NCI-H146 (cell line): Measurements from ENCODE around the gene FOXL3.
"Not testable (repeated sequence)": the region's sequence is repeated elsewhere in the genome, so short reads cannot be mapped to it uniquely, and the experiment has no call there.

ENCODE experiments used
- DNase-seq: peaks from one replicate; lab custom pipeline; 2025; lab: John Stamatoyannopoulos, UW

Gene FOXL3

DNA sequence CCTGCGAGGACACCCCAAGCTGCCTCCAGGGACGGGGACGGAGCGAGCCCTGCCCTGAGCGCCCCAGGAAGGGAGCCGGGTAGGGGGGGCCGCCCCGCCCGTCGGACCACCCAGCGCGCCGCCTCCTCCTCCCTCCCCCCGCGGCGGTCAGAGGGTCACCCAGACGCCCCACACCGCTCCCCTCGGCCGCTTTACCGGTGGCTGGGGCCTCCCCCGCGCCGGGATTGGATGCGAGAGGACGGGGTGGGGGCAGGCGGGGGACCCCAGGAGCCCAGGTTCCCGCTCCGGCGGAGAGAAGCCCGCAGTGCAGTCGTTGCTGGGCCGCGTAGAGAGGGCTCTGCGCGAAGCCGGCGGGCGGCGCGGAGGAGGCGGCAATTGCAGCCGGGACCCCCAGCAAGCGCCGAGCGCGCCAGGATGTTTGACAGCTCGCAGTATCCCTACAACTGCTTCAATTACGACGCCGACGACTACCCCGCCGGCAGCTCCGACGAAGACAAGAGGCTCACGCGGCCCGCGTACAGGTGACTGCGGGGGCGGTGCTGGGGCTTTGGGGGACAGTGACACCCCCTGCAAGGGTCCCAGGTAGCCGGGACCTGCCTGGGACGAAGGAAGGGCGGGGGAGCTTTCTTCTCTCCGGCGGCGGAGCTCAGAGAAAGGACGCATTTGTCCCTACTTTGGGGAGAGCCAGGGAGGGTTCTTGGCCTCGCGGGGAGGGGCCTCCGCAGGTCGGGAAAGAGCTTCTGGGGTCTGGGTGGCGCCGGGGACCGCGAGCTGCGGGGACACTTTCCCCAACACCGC, at the start of gene FOXL3:
FOXL3 (plus strand) TSS at position 415 of the 798 bp plus-strand sequence; CDS start at position 415, 0 bp downstream.
- DNase-seq = no peak

DNA sequence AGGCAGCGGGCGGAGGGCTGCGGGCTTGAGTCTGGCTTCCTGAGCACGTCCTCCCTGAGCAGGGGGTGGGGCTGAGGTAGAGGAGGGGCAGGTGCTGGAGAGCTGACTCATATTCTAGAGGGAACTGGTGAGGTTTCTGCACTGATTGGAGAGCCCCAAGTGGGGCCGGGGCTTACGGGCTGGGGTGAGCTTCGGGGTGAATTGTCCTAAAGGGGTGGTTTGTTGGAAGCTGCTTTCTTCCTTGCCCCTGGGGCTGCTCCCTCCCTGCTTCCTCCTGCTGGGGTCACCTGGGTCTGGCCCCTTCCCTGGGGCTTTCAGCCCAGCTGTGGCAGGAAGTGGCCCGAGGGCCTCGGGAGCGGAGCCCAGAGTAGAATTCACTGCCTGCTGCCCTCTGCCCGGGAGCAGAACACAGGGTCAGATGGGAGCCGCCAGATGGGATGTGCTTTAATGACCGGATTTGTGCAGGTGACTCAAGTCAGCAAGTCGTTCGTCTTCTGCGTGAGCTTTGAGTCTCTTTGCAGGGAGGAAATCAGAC, 49.0 kb upstream of the FOXL3 start:
- DNase-seq = no peak

DNA sequence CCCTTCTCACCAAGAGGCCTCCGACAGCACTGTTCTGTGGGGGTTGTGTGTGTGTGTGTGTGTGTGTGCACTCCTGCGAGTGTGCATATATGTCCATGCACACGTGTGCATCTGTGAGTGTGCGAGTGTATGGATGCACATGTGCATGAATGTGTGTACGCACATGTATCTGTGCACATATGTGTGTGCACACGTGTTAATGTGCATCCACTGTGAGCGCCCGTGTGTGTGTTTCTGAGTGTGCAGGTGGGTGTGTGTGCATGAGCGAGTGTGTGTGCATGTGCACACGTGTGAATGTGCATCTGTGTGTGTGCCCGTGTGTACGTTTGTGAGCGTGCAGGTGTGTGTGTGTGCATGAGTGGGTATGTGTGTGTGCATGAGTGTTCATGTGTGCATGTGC, 48.5 kb upstream of the FOXL3 start:
- no peak for DNase-seq

DNA sequence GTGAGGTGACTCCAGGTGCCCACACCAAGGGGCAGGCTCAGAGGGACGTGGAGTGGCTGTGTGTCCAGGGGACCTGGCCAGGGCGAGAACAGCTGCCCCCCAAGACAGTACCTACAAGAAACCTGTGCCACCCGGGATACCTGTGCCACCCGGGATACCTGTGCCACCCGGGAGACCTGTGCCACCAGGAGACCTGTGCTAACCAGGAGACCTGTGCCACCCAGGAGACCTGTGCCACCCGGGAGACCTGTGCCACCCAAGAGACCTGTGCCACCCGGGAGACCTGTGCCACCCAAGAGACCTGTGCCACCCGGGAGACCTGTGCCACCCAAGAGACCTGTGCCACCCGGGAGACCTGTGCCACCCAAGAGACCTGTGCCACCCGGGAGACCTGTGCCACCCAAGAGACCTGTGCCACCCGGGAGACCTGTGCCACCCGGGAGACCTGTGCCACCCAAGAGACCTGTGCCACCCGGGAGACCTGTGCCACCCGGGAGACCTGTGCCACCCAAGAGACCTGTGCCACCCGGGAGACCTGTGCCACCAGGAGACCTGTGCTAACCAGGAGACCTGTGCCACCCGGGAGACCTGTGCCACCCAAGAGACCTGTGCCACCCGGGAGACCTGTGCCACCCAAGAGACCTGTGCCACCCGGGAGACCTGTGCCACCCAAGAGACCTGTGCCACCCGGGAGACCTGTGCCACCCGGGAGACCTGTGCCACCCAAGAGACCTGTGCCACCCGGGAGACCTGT, 47.0 kb upstream of the FOXL3 start:
- not testable (repeated sequence) for DNase-seq

DNA sequence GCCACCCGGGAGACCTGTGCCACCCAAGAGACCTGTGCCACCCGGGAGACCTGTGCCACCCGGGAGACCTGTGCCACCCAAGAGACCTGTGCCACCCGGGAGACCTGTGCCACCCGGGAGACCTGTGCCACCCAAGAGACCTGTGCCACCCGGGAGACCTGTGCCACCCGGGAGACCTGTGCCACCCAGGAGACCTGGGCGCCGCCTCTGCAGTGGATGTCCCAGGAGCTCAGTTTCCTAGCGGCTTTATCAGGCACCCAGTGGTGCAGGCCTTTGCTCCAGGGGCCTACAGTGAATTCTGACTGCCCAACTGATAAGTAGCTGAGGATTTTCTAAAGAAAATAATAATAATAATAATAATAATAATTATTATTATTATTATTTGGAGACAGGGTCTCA, 46.4 kb upstream of the FOXL3 start:
- not testable (repeated sequence) for DNase-seq

DNA sequence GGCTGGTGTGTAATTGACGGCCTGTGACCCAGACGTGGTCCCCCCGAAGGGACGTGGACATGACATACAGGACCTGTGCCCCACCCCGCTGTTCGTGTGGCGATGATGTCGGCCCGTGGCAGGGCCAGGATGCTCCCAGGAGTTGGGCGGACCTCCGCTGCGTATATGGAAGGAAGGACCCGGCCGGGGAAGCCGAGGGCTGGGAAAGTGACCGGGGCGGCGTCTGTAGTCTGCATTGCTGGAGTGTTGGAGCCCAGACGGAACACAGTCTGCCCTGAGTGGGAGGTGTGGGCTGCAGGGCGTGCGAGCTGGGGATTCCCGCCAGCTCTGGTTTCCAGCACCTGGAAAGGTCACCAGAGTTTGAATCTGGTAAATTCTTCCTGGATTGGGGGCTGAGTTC, 45.0 kb upstream of the FOXL3 start:
- DNase-seq = no peak

DNA sequence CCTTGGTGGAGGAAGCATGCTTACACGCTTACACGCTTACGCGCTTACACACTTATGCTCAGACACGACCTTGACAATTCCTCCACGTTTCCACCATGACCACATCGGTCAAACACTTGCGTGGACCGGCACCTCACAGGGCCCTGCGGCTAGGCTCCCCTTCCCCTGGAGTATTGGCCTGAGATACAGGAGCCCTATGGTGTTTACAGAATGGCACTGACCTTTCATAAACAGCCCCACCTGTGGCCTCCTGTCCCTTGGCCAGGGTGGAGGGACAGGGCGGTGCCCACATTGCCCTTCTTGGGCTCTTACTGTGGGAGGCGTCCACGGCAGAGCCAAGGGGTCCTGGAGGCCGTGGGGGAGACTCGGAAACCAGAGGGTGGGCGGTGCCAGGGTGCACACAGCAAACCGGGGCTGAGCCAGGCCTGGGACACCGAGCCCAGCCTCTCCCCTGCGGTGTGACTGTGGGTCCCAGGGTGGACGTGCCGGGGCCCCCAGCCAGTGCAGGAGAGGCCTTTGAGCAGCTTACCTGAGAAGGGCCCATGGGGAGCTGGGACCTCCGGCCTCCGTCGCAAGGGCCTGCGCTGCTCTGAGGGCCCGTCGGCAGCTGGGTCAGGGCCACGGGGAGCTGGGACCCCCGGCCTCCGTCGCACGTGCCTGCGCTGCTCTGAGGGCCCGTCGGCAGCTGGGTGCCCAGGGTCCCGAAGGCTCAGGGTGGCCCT, 44.2 kb upstream of the FOXL3 start:
- no peak for DNase-seq

DNA sequence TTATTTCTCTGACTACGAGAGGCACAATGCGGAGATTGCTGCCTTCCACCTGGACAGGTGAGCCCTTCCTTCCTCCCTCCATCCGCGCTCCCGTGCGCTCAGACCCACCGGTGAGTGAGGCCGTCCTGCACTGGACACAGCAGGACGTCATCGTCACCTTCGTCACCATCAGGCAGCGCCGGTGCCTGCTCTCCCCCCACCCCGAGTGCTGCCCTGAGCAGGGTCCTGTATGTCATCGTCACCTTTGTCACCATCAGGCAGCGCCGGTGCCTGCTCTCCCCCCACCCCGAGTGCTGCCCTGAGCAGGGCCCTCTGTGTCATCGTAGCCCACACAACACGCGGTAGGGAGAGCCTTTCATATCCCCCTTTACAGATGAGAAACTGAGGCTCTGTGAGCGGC, 43.5 kb upstream of the FOXL3 start:
- DNase-seq = no peak

DNA sequence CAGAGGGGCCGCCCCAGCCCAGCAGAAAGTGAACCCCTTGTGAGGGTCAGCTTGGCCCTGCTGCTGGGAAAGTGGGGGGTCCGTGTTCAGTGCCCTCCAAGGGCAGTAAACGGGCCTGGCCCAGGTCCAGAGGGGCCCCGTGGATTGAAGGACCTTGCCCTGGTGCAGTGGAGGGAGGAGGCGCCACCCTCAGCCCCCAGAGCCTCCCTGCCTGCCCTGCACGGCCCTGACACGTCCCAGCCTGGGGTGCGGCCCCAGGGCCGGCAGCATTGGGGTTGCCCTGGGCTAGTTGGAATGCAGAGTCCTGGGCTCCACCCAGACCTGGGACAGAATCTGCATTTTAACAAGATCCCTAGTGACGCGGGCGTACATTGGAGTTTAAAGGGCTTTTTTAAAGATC, 42.8 kb upstream of the FOXL3 start:
- no peak for DNase-seq

DNA sequence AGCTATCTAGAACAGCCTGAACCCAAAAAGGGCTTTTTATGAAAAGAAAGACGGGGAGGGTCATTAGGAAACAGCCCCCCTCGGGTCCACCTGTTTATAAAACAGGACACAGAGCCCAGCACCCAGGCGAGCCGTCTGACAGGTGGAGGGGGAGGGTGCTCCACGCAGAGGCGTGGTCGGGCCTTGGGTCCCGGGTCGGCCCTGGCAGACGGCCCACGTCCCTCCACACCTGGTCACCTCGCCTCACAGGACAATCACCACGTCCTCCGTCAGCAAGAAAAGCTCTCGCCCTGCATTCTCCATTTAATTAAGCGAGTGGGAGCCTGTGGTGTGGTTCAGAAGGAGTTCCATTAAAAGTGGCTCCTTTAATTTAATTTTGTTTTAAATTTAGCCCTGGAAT, 42.3 kb upstream of the FOXL3 start:
- DNase-seq = no peak

DNA sequence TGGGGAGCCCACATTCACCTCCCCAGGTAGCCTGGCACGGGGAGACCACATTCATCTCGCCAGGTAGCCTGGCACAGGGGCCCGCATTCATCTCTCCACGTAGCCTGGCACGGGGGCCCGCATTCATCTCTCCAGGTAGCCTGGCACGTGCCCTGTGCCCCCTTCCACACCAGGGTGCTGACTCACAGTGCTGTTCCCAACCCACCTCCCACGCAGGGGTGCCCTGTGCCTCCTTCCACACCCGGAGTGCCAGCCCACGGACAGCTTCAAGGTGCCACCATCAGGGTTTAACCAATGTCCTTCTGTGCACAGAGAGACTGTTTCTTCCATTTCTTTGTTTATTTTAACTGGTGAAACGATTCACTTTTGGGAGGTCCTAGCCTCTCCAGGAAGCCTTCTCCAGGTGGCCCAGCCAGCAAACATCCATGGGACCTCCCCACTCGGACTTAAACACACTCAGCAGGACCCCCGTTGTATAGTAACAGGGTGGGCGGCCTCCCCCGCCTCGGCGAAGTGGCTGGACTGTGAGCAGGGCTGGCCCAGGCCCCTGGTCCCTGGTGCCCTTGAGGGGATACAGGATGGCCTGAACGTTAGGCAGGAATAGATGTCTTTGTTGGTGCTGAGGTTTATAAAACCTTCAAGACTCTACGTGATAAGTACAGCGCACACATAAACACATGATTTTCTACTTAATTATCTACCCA, 41.1 kb upstream of the FOXL3 start:
- DNase-seq = no peak

DNA sequence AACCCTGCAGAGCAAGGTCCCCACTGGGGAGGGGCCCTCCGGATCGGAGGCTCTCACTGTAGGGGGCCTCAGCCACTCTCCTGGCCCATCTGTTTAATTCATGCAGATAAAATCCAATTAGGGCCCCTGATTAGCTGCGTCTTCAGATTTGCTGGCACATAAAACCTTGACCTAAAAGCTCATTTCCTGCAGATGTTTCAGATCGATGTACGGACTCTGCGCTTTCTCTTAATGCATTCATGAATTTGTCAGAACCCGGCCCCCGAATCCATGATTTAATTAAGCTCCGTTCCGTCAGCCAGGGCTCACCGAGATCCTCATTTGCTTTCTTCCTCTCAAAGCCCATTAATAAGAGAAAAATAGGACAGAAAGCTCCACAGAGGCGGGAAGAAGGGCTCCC, 40.0 kb upstream of the FOXL3 start:
- no peak for DNase-seq

DNA sequence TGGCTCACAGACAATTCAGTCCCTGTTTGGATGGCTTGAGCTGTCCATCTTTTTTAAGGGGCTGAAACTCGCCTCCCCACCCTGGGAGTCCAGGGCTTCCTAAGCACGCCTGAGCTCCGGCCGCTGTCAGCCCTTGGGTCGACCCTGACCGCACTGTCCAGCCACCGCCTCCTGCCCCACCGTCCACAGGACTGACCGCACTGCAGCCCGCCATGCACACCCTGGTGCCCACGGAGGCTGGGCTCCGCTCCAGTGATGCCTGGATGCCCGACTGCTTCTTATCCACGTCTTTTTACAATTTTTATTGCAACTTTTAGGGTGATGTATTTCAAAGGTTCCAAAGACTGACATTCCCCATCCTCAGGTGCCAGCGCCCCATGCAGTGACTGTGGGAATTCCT, 39.4 kb upstream of the FOXL3 start:
- DNase-seq = no peak

DNA sequence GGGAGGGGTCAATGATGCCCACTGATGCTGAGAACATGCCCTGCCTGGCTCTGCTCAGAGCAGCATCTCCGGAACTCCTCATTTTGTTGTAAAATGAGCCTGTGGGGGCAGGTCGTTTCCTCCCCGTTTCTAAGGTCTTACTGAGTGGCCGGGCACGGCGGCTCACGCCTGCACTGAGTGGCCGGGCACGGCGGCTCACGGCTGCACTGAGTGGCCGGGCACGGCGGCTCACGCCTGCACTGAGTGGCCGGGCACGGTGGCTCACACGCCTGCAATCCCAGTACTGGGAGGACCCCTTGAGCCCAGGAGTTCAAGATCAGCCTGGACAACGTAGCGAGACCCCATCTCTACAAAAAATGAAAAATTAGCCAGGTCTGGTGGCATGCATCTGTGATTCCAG, 39.0 kb upstream of the FOXL3 start:
- no peak for DNase-seq

DNA sequence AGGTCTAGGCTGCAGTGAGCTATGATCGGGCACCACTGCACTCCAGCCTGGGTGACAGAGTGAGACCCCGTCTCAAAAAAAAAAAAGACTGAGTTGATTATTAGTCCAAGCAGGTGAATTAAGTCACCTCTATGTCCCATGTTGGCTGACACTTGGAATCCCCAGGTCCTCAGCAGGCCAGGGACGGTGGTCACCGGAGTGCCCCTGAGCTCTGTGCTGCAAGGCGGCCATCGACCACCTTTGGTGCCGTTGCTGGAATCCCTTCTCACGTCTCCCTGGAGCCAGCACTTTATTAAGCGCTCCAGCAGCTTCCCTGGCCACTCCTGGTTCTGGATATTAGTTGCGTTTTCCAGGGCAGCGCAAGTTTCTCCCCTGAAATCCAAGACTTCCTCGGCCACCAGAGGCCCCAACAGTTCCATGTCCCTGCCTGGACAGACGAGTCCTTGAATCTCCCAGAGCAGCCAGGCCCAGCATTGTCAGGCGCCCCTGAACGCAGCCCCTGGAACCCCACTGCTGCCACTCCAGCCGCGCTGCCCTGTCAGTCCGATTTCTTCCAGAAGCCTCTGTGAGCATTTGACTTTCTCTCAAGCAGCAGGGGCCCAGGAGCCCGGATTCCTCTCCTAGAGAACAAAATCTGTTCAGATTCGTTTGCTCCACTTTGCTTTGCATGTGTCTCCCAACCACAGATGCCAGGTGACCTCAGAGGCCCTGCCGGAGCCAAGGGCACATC, 38.4 kb upstream of the FOXL3 start:
- DNase-seq = no peak

DNA sequence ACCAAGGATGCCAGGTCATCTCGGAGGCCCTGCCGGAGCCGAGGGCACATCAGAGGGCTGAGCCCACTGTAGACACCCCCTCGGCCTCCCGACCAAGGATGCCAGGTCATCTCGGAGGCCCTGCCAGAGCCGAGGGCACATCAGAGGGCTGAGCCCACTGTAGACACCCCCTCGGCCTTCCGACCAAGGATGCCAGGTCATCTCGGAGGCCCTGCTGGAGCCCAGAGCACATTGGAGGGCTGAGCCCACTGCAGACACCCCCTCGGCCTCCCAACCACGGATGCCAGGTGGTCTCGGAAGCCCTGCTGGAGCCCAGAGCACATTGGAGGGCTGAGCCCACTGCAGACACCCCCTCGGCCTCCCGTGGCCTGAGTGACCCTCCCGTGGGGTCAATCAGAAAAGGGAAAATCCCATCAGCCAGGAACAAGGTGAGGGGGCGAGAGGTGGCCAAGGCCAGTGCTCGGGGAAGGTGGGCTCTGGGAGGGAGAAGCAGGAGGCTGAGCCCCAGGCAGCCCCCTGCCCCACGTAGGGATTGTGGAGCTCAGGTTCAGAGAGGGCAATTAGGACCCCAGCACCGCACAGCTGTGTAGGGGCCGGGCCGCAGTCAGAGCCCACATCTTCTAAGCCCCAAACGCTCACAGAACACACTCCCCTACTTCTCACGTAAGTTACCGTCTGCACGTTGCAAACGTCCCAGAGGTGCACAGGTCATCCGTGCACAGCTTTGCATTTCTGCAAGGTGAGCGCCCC, 37.6 kb upstream of the FOXL3 start:
- no peak for DNase-seq

DNA sequence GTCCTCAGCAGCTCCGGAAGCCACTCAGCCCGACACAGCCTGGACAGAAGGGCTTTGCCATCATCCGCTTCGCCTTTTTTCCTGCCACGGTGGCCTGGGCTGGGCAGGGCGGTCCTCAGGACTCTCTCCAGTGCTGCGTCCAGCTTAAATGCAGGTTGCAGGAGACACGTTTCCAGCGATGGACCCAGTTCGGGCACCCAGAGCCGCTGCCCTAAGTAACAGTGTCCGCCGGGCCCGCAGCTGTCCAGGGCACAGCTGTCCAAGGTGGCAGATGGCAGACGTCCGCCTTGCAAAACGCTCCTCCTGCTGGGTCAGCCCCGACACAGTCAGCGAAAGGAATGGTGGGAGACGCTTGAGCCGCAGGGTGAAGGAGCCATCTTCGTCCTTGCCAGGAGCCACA, 37.0 kb upstream of the FOXL3 start:
- DNase-seq = no peak

DNA sequence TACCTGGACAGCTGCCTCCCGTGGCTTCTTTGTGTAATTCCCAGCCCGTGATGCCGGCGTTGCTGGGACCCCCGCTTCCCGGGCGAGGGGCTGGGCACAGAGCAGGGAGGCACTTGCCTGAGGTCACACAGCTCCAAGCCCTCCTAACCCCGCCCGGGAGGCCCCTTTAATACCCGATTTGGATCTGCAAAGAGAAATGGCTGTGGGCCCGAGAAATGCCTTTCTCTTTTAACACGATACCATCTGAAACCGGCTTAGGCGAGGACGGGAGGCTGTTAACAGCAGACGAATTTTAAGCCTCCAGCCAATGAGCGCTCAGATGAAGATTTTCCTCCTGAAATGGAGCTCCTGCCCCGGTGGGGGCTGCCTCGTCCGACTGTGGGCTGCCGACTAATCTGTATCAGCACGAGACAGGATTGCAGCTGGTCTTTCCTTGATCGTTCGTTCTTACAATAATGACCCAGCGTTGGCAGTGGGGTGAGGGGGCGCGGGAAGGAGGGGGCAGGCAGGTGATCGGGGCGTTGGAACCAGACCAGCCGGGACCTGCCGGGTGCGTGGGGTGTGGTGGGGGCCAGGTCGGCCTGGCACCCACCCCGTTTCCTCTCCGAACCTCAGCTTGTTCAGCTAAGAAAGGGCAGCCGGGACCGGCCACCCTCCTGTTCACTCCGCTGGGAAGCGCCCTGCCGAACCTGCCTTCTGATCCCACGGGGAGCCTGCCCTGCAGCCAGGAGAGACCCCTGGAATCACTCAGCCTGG, 36.2 kb upstream of the FOXL3 start:
- DNase-seq = no peak

DNA sequence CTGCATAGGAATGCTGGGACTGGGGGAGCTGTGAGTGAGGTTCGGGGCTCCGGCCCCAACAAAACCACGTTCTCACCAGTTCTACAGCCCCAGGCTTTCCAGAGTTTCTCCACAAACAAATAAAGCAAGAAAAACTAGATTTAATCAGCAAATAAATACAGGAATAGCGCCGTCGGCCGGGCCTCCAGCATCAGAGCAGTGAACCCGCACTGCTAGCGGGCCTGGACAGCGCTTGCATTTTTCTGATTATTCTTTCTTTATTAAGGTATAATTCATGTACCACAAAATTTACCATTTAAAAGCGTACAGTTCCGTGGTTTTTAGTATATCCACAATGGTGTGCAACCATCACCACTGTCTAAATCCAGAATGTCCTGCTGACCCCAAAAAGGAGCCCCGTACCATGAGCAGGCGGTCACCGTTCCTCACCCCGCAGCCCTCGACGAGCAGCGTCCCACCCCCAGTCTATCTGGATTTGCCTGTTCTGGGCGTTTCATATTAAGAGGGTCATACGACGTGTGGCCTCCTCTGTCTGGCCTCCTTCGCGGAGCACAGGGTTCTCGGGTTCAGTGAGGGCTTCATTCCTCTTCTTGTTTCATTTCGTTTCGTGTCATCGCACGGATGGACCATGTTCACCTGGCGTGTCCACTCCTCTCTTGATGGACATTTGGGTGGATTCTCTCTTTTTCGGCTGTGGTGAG, 35.5 kb upstream of the FOXL3 start:
- no peak for DNase-seq
